ENCODE results near the gene DHX9.

Gene DHX9

GRCh38 chr1:182839209-182840066 lies at the start of gene DHX9:
DHX9 (plus strand) TSS chr1:182839347; CDS start chr1:182842567, 3,220 bp downstream.
- peak; percentile 63 for DNase-seq

DNA sequence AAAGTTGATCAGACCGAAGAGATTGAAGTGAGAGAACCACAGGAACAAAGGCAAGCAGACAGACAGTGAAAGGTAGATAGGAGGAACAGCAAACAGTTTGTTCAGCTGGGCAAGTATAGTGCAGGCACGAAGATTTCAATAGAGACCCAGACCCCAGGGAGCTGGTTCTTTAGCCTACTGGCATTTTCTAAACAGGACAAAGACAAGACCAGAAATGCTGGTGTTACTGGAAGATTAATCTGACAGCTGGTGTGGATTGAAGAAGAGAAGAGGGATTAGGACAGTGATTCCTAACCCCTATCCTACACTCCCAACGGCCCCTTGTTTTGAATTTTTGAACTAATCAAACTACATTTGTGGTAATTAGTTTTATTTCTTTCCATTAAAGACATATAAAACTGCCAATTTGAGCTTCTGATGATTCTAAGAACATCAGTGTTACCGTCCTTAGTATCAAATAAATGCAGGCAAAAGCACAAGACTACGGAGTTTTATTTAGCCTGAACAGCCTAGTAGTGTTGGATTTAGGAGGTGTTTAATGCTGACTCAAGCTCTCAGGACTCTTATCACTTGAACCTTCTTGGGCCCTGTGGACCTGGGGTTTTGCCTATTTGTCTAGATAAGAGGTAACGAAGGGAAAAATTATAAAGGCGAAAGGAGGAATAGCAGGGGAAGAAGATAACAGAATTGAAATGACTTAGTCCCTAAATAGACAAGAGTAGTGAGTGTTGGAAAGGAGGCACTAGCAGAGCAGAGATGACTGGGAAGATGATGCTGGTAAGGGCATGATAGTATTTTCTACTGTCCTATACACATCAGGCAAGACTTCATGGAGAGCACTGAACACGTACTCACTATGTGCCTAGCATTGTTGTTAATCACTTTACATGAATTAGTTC lies 47.6 kb upstream of the DHX9 start:
- no peak for DNase-seq

DNA sequence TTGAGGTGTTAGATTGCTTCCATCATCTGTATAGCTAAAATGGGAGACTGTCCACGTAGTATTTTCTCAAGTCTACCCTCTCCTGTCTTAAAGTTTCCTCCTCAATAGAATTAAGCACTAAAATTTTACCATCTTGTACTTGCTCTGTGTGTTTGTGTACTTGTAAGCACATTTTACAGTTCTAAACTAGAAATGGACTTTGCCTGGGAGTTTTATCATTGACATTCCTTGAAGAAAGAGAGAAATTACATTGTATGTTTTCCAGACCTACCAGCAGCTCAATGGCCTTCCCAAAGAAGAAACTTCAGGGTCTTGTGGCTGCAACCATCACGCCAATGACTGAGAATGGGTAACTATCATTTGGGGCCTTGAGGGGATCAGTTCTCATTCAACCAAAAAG lies 45.1 kb upstream of the DHX9 start:
- DNase-seq: no peak

DNA sequence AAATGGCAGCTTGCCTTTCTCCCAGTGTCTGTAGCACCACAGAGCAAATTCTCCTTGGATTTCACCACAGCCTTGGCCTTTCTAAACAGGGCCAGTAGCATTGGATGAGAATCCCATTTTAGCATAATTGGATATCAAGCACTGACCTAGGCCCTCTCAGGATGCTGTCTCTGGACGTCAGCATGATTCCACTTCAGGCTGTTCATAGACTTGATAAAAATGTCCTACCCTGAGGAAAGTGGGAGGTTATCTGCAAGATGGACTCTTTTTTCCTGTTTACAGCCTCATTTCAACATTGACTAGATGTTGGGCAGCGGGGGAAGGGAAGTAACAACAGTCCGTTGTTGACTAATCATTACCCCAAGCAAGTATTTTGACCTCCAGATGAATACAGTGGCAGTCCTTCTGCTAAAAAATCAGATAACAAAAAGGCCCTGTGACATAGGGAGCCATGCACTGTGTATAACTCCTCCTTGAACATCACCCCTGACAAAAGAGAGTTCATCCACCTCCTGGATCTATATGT lies 44.4 kb upstream of the DHX9 start:
- no peak for DNase-seq

DNA sequence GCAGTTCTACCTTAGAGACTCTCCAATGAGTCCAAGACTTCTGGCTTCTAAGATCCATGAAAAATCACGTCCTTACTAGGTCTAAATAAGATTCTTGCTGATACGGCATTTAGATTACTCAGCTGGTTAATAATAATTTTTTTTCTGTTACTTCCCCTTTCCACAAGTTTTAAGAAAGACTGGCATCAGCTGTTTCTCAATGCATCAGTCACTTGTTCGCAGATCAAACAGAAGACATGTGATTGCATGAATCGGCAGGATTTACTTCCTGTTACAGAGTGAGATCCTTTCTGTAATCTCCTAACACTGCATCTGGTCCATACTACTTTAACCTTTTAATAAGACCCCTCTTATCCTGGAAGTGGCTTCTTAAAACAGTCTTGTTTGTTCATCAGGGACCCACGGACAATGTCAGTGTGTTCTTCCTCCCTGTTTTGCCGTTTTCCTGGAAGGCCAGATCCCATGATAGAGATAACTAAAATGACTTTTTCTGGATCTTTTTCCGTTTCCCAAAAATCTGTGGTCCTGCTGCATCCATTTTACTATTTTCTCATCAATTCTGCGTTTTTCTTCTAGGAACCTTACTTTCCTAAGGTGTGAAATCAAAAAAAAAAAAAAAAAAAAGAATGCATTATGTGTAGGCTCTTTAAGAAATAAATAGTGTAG lies 43.5 kb upstream of the DHX9 start:
- no peak for DNase-seq

DNA sequence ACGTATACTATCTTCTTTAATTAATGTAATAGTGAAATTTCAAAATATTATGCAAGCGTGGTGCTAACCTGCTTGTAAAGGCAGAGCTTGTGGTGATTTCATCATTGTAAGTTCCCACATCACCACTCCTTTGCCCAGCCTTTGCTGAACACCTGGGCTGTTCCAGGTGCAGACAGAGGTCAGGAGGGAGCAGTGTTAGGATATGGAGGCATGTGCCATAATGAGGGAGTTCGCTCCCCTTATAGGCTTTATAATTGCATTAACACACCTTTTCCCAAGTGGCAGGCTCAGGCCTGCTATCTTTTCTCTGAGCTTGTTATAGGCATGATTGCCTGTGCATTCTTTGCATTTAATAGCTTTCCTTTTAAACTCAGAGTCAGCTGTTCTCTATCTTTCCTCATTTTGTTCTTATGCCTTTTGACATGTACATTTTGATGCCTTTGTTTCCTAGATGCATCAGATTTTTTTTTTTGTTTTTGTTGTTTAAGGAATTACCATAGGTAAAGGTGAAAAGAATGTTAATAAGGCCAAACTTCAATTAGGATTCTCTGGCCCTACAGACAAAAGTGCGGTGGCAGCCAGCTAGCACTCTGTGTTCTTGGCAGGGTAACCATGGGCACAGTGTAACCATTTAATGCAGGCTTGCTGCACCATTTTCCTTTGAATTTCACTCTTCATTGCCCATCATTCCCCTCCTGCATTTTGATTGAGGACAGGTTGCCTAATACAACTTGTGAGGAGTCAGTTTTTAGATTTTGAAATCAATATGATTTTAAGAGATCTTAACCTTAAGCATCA lies 36.9 kb upstream of the DHX9 start:
- no peak for DNase-seq

DNA sequence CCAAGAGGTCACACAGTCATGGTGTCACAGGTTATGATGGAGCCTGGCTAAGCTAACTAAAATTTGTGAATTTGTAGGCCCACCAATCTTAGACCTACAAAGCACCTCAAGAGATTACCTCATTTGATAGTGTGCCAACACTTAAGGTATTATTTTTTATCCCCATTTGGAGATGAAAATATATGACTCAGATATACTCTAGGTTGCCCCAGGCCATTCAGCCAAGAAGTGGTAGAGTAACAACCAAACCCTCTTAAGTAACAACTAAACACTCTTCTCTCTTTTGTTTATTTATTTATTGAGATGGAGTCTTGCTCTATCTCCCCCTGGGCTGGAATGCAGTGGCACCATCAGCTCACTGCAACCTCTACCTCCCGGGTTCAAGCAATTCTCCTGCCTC lies 35.3 kb upstream of the DHX9 start:
- DNase-seq: no peak

GRCh38 chr1:182806015-182806678 lies 33.0 kb upstream of the DHX9 start:
- DNase-seq: no peak

GRCh38 chr1:182807907-182808306 lies 31.2 kb upstream of the DHX9 start:
- DNase-seq: no peak

GRCh38 chr1:182809414-182809957 lies 29.7 kb upstream of the DHX9 start:
- DNase-seq: no peak

DNA sequence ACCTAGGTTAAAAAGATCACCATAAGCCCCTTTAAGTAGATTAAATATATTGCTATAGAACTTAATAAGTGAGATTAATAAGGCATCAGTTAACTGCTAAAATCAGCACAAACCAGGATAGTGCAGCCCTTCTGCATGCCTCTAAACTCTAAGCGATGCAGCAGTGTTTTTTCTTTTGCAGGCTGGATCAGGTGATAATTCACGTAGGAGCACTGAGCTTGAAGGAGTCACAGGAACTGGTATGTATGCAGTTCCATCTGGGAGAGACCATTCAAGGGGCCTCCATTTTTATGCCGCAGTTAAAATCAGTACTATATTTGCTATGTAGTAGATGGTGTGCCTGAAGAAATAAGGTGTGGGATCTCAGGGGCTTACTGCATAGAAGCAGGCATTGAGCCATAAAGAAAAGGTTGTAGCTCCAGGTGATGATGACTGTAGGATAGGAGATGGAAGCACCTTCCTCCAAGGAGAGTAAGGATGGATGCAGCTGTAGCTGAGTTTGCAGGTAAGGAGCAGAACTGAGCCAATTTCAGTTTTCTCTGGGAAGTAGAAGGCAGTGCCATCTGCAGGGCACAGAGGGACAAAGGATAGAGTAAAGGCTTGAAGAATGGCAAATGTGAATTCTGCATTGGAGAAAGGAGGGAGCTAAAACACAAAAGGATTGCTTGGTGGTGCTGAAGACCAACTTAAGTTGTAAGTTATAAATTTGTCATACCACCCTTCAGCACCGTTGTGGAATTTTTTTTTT lies 27.0 kb upstream of the DHX9 start:
- no peak for DNase-seq

GRCh38 chr1:182816863-182817262 lies 22.3 kb upstream of the DHX9 start:
- DNase-seq: no peak

GRCh38 chr1:182817802-182818201 lies 21.3 kb upstream of the DHX9 start:
- DNase-seq: no peak

- DNase-seq: no peak
These were observed 15.9 kb upstream of the DHX9 start for GRCh38 chr1:182823220-182823619.

GRCh38 chr1:182826892-182827291 lies 12.3 kb upstream of the DHX9 start:
- no peak for DNase-seq

DNA sequence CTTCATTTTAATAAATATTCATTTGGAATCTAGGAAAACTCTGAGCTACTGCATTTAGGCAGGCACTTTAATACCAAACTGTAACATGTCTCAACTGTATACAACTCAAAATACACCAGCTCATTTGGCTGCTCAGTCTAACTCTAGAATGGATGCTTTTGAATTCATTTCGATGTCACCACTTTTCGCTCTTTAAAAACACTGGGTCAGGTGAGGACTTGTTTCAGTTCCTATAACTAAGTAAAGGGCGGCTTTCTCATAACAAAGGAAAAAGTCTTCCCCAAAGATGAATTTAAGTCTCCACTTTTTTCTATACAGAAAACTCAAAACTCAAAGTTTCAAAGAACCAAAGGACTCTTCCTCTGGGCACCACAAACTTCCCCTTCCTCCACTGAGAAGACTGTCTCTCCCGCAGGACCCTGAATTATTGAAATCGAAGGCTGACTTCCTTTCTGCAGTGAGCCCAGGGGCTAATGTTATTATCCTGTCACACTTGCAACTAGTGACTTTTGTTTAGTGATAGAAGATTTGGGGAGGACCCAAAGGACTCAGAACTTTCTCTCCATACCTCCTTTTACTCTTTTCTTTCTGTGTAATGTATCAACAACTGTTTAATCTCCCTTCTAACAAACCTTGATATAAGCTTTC lies 9.7 kb upstream of the DHX9 start:
- DNase-seq: no peak

DNA sequence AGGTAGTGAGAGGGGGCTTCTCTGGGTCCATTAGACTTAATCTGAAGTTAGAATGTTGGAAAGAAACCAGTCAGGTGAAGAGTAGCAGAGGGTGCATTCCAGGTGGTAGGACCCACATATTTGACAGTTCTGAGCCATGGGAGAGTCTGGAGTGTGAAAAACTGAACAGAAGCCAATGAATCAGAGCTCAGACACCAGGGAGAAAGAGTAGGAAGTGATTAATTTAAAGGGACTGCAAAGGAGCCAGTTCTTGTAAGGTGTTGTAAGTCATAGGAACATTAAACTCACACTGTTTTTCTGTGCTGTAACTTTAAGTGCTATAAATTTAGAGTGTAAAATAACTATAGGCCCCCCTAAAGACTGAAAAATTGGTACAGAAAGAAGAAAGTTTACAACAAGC lies 5.9 kb upstream of the DHX9 start:
- no peak for DNase-seq

GRCh38 chr1:182834326-182834725 lies 4.8 kb upstream of the DHX9 start:
- DNase-seq: no peak

DNA sequence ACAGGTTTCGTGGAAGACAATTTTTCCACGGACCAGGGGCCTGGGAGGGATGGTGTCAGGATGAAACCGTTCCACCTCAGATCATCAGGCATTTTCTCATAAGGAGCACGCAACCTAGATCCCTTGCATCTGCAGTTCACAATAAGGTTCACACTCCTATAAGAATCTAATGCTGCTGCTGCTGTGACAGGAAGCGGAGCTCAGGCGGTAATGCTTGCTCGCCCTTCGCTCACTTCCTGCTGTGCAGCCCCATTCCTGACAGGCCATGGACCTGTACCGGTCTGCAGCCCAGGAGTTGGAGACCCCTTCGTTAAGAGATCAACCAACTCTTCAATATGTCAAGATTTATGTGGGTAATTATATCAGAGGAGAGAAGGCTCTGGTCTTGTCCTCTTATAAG lies 3.3 kb upstream of the DHX9 start:
- no peak for DNase-seq

GRCh38 chr1:182841368-182841988 lies 2.3 kb downstream of the DHX9 start:
- DNase-seq: no peak

All from cortex of kidney (tissue), 1 donor.